Mammary epithelial cell (primary cell): Measurements from ENCODE around the gene ARHGAP15.

ENCODE experiments used
- CTCF ChIP-seq, 2 donors: IDR thresholded peaks in 1 of 2; conservative IDR thresholded peaks in 1 of 2; 2 replicates each; pipeline ENCODE4 v1.5.1; 2011 to 2012; ENCODE audit warnings: inconsistent platforms in 2 of 2, low read length in 2 of 2, mild to moderate bottlenecking in 2 of 2, control low read depth in 1 of 2, low read depth in 1 of 2; ENCODE audit not compliant: insufficient read depth in 1 of 2; ENCODE audit errors: extremely low read depth in 1 of 2
- EZH2 ChIP-seq: IDR thresholded peaks from 2 replicates; pipeline ENCODE4 v1.6.1; 2012; ENCODE audit warnings: low read length, inconsistent platforms, borderline replicate concordance

GRCh38 chr2:143398781-143399180 lies 269.6 kb downstream of the ARHGAP15 start:
- TF ChIP-seq CTCF (conservative IDR thresholded peaks at IDR 0.05 in 1 of 2, IDR thresholded peaks at IDR 0.05 in 1 of 2; ENCODE audit: extremely low read depth in 1 of 2, insufficient read depth in 1 of 2, low read depth in 1 of 2, low read length in 2 of 2), result no peak
- no peak for TF ChIP-seq EZH2
